ENCODE data around the gene ACP7. TPM values are rescaled to one million over a fixed set of nuclear protein-coding genes. Genes with fewer than 3 reads are reported as not detected.

ACP7 gene
- total RNA-seq, 1 experiment from 2014 or later, result 0.15 TPM

DNA sequence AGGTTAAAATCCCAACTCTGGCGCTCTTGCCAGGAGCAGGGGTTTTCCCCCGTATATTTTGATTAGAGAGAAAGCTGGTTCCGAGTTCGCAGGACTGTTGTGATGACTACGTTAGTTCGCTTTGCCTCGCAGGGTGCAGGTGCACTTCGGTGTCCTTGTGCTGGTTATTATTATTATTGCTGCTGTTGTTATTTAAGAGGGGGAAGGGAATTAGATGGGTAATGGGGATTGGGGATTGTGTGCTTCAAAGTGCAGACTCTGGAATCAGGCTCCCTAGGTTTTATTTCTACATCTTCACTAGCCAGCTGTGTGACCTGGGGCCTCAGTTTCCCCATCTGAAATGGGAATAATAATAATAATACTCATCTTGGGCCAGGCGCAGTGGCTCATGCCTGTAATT lies 15.2 kb downstream of the ACP7 start:
- Histone ChIP-seq H2BK12ac (ENCODE audit: insufficient read length, low read depth, low read length) (no peak overlapping the region), H4K8ac (replicated peaks; ENCODE audit: insufficient read length, low read depth, low read length) (no peak overlapping the region), H3K56ac (ENCODE audit: insufficient read length, low read depth, low read length) (no peak overlapping the region), H3K27me3 (ENCODE audit: insufficient read depth, low read length) (no peaks in the 10 kb centered on the region), H3K79me1 (ENCODE audit: insufficient read depth, low read depth, low read length, poor library complexity, severe bottlenecking) (no peaks in the 10 kb centered on the region), H2AK5ac (ENCODE audit: insufficient read length, low read length) (no peak overlapping the region), H2BK15ac (ENCODE audit: low read depth, low read length) (no peak overlapping the region), H3K14ac (ENCODE audit: insufficient read depth, low read length) (no peak overlapping the region), H2BK20ac (ENCODE audit: low read depth, low read length, poor library complexity, severe bottlenecking) (no peak overlapping the region), H3K18ac (ENCODE audit: insufficient read length, low read depth, low read length) (no peak overlapping the region), H3K23me2 (ENCODE audit: insufficient read length, low read depth, low read length, poor library complexity, severe bottlenecking) (peaks cover 2% of the 10 kb centered on the region), H3K4me1 (ENCODE audit: insufficient read depth, low read length) (no peaks in the 10 kb centered on the region), H2BK5ac (ENCODE audit: insufficient read length, low read length) (no peak overlapping the region), H4K20me1 (ENCODE audit: control insufficient read depth, insufficient read depth, insufficient read length) (no peaks in the 10 kb centered on the region), H4K91ac (ENCODE audit: insufficient read length, low read depth, low read length) (no peak overlapping the region), H4K5ac (ENCODE audit: insufficient read length, low read depth, low read length) (no peak overlapping the region), H3K27ac (ENCODE audit: insufficient read length, low read depth, low read length) (no peak overlapping the region), H2BK120ac (ENCODE audit: low read depth, low read length, poor library complexity, severe bottlenecking) (no peak overlapping the region), H3K4me2 (ENCODE audit: insufficient read depth, insufficient read length, low read length) (no peak overlapping the region), H3K79me2 (ENCODE audit: insufficient read depth, low read length) (no peaks in the 10 kb centered on the region), H3K9me3 (ENCODE audit: control insufficient read depth, low read depth, low read length) (no peaks in the 10 kb centered on the region), H2AFZ (ENCODE audit: low read length) (no peak overlapping the region), H3T11ph (ENCODE audit: low read length) (no peak overlapping the region), H3K4ac (ENCODE audit: low read depth, low read length) (no peak overlapping the region), H3K23ac (ENCODE audit: insufficient read length, low read depth, low read length) (no peak overlapping the region), H3K9ac (ENCODE audit: extremely low read depth, insufficient read length, low read length) (no peak overlapping the region)
- WGBS (ENCODE audit: extremely low coverage, insufficient read length, low lambda C conversion rate), result no CpG with 5 or more reads among the region's 9 CpGs
- H3K4me3 Mint-ChIP-seq, result no peak overlapping the region
- TF ChIP-seq, protein P1, sequence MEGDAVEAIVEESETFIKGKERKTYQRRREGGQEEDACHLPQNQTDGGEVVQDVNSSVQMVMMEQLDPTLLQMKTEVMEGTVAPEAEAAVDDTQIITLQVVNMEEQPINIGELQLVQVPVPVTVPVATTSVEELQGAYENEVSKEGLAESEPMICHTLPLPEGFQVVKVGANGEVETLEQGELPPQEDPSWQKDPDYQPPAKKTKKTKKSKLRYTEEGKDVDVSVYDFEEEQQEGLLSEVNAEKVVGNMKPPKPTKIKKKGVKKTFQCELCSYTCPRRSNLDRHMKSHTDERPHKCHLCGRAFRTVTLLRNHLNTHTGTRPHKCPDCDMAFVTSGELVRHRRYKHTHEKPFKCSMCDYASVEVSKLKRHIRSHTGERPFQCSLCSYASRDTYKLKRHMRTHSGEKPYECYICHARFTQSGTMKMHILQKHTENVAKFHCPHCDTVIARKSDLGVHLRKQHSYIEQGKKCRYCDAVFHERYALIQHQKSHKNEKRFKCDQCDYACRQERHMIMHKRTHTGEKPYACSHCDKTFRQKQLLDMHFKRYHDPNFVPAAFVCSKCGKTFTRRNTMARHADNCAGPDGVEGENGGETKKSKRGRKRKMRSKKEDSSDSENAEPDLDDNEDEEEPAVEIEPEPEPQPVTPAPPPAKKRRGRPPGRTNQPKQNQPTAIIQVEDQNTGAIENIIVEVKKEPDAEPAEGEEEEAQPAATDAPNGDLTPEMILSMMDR (conservative IDR thresholded peaks at IDR 0.05), result no peak
- no peaks in the 10 kb centered on the region for H3K4me1 Mint-ChIP-seq
- no peak overlapping the region; a peak in 1 of 7 replicates for H3K27ac Mint-ChIP-seq
- H3K9me3 Mint-ChIP-seq, result peaks cover 3 to 5% of the 10 kb centered on the region in 2 experiments; a peak in 3 of 5 replicates
- H3K27me3 Mint-ChIP-seq (ENCODE audit: low read depth), result peaks cover 22% of the 10 kb centered on the region
- no peak for DNase-seq
- no peaks in the 10 kb centered on the region; a peak in 4 of 7 replicates for H3K36me3 Mint-ChIP-seq (ENCODE audit: insufficient read depth in 1 of 3, low read depth in 3 of 3)

Measured in H9 (cell line).